ENCODE measurements around the gene NAV1. TPM values are rescaled to one million over a fixed set of nuclear protein-coding genes. Genes with fewer than 3 reads are reported as not detected.

Gene NAV1
- total and polyA plus RNA-seq, 2 of the 8 experiments (the other 6 are each of a cell fraction or from before 2014, with no cell fraction given): 9.9 to 42.7 TPM

GRCh38 chr1:201515895-201516294 is 23.0 kb upstream of the NAV1 start (continued):
- TF ChIP-seq MAX (IDR thresholded peaks at IDR 0.05) (no peak), EZH2 (IDR thresholded peaks at IDR 0.05; ENCODE audit: low read depth, low read length, severe bottlenecking) (no peak), POLR2A (IDR thresholded peaks at IDR 0.05; ENCODE audit: control extremely low read depth in 1 of 2, low read depth in 2 of 2, low read length in 2 of 2) (no peak), SUZ12 (IDR thresholded peaks at IDR 0.05; ENCODE audit: low read length) (no peak)

Data from H1 (cell line).